Measurements from ENCODE around the gene ADH6.

GRCh38 chr4:99185581-99185980 is 33.5 kb downstream of the ADH6 start:
- TF ChIP-seq CTCF (conservative IDR thresholded peaks at IDR 0.05; ENCODE audit: low read depth, low read length) (no peak), EZH2 (IDR thresholded peaks at IDR 0.05; ENCODE audit: borderline replicate concordance, low read depth, low read length, poor library complexity, severe bottlenecking) (no peak)
